ENCODE results near the gene SLC43A1. TPM values are rescaled to one million over a fixed set of nuclear protein-coding genes. Genes with fewer than 3 reads are reported as not detected.

Gene SLC43A1
- total RNA-seq, 1 donor from 2014 or later, result 4.5 TPM

DNA sequence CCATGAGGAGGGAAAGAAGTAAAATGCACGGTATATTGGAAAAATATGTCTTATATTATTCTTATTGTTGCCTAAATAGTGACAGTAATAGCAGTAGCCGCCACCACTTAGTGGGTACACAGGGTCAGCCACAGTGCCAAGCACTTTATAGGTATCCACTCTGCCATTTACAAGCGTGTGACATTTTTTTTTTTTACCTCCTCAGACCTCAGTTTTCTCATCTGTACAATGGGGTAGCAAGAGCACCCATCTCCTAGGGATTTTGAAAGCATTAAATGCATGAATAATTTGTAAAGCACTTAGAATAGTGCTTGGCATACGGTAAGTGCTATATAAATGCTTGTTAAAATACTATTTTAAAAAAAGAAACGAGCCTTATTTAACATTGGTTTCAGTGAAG lies 46.2 kb downstream of the SLC43A1 start:
- ATAC-seq (no peak), DNase-seq (no peak)
- intact Hi-C loops (cut with micrococcal nuclease), result no loop called here

- intact Hi-C loops (cut with micrococcal nuclease), result no loop called here
- ATAC-seq (no peak), DNase-seq (no peak)
Observed at GRCh38 chr11:57468276-57468675, 47.2 kb downstream of the SLC43A1 start.

DNA sequence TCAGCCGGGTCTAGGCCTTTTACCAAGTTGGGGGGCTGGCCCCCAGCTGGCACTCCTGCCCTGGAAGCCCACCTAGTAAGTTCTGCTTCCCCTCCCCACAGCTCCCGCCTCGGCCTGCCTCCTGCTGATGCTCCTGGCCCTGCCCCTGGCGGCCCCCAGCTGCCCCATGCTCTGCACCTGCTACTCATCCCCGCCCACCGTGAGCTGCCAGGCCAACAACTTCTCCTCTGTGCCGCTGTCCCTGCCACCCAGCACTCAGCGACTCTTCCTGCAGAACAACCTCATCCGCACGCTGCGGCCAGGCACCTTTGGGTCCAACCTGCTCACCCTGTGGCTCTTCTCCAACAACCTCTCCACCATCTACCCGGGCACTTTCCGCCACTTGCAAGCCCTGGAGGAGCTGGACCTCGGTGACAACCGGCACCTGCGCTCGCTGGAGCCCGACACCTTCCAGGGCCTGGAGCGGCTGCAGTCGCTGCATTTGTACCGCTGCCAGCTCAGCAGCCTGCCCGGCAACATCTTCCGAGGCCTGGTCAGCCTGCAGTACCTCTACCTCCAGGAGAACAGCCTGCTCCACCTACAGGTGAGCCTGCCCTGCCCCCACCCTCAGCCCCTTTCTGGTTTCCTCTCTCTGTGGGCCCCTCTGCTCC lies 47.9 kb downstream of the SLC43A1 start:
- intact Hi-C loops (cut with micrococcal nuclease), result no loop called here
- ATAC-seq, result no peak
- no peak for DNase-seq

GRCh38 chr11:57466680-57467079 lies 48.8 kb downstream of the SLC43A1 start:
- intact Hi-C loops (cut with micrococcal nuclease), result no loop called here

DNA sequence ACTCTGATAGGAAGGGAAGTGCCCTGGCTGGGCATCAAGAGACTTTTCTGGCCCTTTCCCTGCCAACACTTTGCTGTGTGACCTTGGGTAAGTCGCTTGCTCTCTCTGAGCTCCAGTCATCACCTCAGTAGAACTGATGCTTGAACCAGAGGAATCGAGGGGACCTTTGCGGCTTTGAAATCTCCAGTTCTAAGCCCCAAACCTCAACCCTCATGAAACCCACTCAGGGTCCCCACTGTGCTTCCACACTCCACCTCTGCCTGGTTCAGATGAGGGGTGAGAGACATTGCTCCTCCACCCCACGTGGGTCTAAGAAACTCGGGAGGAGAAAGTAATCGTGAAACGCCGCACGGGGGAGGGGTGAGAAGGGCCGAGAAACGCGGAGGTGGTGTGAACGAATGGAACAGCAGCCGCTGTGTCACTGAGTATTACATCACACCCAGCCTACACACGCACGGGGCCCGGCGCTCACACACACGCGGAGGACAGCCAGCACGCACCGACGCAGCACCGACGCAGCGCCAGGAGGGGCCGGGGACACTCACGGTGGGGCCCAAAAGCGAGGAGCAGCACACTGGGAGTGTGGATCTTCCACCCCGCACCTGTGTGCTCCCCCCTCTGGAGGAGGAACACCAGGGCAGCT lies 50.8 kb downstream of the SLC43A1 start:
- no peak for ATAC-seq
- intact Hi-C loops (cut with micrococcal nuclease), result no loop called here
- no peak for DNase-seq

More at GRCh38 chr11:57466680-57467079, 48.8 kb downstream of the SLC43A1 start:
- DNase-seq (no peak), ATAC-seq (no peak)

DNA sequence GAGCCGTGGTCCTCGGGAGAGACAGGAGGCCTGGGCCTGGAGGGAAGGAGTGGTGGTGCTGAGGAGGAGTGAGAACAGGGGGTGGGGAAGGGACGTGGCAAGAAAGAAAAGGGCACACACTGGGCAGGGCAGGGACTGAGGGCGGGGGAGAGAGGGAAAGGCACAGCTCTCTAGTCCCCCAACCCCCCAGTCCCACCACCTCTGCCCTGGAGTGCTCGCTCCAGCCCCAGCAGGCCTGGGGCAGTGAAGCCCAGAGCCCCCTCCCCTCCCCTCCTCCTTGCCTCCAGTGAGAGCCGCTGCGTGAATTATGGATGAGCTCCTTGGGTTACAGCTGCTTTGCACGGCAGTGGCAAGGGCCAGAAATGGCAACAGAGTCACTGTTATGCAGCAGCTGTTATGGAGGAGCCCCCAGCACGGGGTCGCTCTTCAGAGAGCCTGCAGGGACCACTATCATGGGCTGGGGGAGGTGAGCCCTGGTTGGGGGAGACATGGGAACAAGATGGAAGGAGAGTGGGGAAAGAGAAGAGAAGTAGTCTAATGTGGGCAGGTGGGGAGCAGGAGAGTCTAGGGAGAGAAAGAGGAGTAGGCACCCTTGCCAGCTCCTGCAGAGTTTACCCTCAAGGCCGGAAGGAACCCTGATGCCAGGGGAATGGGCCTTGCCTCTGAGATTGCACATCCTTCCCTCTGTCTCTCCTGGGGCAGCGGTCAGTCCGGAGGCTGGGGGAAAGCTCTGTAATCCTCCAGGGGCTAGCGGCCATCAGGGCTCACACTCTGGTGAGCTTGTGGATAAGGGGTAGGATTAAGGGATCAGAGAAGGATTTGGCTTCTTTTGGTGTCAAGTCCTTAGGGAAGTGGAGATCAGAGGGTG lies 51.6 kb downstream of the SLC43A1 start:
- intact Hi-C loops (cut with micrococcal nuclease), result no loop called here
- no peak for DNase-seq
- ATAC-seq, result no peak

- DNase-seq, result no peak
- intact Hi-C loops (cut with micrococcal nuclease), result no loop called here
Observed at GRCh38 chr11:57462597-57462996, 52.9 kb downstream of the SLC43A1 start.

DNA sequence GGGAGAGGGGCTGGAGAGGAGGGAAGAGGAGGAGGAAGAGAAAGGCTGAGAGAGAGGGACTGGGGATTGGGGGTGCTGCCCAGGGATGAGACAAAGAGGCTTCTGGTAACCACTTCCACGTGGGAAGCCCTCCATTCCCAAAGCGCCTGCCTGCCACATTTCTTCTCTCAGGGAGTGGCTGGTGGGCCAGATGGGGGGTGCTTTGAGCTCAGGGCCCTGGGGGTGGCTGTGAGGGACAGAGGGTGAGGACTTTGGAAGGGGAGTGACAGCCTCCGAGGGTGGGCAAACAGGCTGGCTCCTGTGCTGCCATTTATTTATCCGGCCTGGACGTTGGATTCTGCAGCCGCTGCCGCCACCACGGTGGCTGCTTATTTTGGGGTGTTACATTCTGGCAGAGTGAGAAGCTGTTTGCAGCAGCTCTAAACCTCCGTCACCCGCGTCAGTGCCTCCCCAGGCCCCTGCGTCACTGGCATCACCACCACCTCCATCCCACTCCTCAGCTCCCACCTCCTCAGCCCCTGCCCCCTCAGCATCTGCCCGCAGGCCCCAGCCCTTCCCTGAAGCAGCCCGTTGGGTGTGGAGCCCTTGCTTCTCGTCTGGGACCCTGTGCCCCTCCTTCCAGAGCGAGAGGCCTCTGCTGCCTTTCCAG lies 53.5 kb downstream of the SLC43A1 start:
- no peak for ATAC-seq
- intact Hi-C loops (cut with micrococcal nuclease), result no loop called here
- no peak for DNase-seq

More at GRCh38 chr11:57462597-57462996, 52.9 kb downstream of the SLC43A1 start:
- no peak for ATAC-seq

DNA sequence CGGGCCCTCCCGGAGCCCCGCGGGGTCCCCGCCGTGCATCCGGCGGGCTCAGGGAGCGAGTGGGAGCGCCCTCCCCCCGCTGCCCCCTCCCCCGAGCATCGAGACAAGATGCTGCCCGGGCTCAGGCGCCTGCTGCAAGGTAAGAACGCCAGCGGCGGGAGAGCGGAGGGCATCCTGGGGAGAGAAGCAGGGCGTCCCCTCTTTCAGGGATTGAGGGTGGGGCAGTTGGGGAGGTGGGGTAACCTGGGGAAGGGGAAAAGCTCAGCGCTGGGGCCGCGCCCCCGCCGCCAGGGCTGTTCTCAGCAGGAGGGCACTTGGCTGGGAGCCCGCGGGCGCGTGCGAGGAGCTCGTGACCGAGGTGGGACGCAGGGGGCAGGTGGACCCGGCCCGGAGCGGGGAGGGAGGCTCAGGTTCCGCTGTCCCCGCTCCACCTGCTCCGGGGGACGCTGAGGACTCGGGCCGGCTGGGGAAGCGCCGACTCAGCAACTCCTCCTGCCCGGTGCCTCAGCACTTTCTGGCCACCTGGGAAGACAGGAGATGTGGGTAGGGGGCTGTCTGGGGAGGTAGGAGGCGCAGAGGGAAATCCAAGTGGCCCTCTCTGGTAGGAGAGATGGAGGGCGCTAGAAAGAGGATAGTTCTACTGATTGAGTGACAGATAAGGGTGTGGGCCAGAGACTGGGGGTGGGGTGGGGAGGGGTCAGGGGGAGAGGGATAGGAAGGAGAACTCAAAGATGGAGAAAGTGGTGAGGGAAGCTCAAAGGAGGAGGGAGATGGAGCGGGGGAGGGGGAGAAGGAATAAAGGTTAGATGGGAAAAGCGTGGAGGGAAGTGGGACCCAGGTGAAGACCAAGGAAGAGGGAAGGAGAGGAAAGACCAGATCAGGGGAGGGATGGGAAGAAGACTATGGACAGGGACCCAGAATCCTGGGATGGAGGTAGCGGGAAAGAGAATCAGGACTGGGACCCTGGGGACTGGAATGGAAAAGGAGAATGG lies 54.4 kb downstream of the SLC43A1 start:
- no peak for DNase-seq
- ATAC-seq, result no peak
- intact Hi-C loops (cut with micrococcal nuclease), result no loop called here

DNA sequence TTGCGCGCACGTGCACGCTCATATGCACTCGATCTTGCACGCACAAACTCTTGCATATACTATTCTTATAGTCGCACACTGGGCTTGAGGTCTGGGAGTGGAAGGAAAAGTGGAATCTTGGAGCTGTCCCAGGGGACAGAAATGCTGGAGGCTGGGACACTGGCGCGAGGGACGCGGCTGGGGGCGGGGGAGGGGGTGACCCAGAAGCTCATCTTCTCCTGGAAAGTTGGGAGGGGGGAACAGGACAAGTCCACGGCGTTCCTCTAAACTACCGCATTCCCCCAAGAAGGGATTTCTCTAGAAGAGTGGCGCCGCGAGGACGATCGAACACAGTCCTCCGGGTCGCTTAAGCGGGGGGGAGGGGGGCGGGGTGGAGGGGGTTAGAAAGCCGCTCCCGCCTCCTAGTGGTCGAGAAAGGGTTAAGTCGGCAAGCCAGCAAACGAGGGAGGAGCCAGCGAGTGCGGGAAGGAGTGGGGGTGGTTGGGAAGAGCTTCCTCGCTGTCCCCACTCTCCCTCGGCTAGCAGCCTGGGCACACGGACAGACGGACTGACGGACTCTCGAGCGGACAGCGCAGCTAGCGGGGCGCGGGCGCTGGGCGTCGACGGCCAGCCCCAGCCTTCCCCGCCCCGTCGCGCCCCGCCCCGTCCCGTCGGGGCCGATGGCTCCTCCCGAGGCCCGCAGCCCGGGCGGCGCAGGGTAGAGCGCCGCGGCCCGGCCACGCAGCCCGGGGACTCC lies 55.3 kb downstream of the SLC43A1 start, which contains the start of gene RTN4RL2:
Gene RTN4RL2 (plus strand): TSS at position 507 of the 736 bp plus-strand sequence. CDS start 338 bp downstream, outside the sequence.
- intact Hi-C loops (cut with micrococcal nuclease), result no loop called here
- ATAC-seq (peak; percentile 39), DNase-seq (peak; percentile 63)

- ATAC-seq, result no peak
Observed at GRCh38 chr11:57459164-57460021, 56.1 kb downstream of the SLC43A1 start.

DNA sequence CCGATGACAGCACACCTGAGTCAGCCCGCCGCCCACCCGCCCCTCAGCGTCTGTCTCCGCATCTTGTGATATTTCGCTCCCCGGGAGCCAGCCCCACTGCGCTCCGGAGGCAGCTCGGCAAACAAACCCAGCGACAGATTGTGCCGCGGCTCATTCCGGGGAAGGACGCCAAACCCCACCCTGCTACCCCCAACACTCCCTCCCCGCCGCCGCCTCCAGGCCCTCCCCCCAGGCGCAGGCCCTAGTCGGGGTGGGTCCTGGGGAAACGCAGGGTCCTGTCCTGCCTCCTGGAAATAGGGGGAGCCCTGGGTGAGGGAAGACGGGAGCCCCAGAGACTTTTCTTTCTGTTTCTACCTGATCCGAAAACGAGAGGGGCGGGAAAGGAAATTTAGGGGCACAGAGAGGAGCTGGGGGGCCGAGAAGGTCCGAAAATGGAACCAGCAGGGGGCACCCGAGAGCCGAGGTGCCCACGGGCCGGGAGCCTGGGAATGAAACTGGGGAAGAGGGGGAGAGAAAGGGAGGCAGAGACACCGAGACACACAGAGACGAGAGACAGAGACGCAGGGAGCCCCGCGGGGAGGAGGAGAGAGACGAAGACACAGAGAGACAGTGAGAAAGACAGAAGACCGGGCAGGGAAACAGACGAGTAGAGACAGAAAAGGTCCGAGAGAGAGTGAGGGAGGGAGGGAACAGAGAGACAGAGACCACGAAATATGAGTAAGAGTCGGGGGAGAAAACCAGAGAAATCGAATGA lies 56.9 kb downstream of the SLC43A1 start:
- peak; percentile 77 for DNase-seq
- ATAC-seq, result peak; percentile 71
- intact Hi-C loops (cut with micrococcal nuclease), result no loop called here

More at GRCh38 chr11:57459164-57460021, 56.1 kb downstream of the SLC43A1 start:
- intact Hi-C loops (cut with micrococcal nuclease), result no loop called here
- DNase-seq, result no peak

- ATAC-seq, result no peak
- intact Hi-C loops (cut with micrococcal nuclease), result no loop called here
- DNase-seq, result no peak
Observed at GRCh38 chr11:57458060-57458409, 57.5 kb downstream of the SLC43A1 start.

GRCh38 chr11:57457643-57458023 lies 57.9 kb downstream of the SLC43A1 start:
- no peak for DNase-seq
- no peak for ATAC-seq
- intact Hi-C loops (cut with micrococcal nuclease), result no loop called here

DNA sequence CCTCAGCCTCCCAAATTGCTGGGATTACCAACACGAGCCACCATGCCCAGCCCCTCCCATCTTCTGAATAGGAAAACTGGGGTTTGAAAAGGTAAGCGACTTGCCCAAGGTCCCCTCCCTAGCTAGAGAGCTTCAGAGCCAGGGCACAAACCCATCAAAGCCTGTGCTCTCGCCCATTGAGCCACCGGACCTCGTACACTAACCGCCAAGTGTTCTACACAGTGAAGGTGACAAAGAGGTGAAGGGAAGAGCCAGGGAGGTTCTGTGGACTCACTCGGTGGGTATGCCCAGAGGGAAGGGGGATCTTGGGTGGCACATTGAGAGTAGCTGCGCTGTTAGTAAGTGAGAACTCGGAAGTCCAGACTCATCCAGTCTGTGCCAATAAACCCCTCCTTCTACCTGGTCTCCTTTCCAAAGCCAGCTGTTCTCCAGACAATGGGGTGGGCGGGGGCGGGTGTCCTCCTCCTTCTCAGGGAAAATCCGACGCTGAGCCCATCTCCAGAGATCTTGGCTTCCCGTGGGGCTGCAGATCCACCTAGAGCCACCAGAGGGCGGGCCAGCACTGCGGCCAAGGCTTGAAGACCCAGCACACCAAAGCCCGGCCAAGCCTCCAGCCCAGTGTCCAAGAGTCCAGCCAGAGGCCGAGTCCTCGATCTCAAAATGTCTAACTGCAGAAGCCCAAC lies 58.4 kb downstream of the SLC43A1 start:
- ATAC-seq (peak; percentile 89), DNase-seq (peak; percentile 94)
- intact Hi-C loops (cut with micrococcal nuclease), result no loop called here
